A204.1 (cell line): ENCODE measurements around the gene ALDH16A1.

Source experiments
- FAIRE-seq: peaks from 2 replicates; lab custom pipeline; 2012; peaks lifted over from hg19 to GRCh38; lab: Jason Lieb, UNC

ALDH16A1 gene

DNA sequence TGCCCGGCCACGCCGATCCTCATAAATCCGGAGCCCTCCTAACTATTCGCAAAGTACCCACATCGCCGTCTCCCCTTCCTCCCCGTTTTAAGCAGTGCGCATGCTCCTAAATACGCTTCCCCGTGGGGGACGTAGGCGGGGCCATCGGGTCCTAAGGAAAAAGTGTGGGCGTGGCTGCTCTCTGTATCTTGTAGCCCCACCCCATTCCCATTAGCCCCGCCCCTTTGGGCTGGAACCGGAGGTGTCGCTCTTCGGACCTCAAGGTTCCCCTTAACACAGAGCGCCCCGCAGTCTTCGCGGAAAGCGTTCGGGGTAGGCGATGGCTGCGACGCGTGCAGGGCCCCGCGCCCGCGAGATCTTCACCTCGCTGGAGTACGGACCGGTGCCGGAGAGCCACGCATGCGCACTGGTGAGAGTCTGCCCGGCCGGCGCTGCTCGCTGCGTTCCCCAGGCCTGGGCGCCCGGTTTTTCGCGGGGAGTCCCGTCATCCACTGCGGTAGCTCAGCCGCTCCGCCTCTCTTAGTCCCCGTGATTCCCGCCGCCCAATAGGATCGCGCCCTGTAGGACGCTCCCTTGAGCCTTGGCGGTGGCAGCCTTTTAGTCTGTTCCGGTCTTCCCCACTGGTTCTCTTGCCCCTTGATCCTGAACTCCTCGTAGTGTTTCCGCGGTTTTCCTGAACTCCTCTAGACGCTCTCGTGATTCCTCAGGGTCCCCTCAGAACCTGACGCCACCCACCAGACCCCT is at the start of gene ALDH16A1:
TSS of gene ALDH16A1 (plus strand) at position 213 of the 744 bp plus-strand sequence. CDS start at position 320, 107 bp downstream.
- FAIRE-seq: peak; percentile 82

DNA sequence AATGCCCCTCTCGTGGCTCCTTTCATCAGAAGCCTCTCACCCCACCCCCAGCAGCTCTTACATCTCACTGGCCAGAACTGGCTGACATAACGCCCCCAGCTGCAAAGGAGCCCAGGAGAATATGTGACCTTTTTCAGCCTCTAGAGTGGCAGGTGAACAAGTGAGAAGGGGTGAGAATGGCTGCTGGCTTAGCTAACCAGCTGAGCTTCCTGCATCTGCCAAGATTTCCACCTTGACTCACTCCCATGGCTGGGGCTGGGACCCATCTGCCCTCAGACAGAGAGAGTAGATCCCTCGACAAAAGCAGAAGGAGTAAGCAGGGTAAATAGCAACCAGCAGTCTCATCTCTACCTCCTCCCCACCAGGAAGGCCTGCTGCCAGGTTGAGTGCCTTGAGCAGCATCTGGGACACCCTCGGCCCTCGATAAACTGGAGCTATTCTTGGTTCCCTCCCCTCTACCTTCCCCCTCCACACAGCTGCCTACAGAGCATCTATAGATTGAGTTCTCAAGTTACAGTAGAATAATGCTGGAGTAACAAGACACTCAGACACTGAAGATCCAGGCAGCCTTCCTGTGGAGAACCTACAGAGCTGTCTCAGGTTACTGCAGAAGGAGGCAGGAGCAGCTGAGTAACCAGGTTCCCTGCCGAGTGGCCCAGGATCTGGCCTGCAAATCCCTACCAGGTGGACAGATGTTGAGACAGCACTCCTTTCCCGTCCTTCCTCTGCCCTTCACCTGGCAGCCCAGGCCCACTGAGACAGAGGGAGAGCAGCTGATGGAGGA is 49.4 kb upstream of the ALDH16A1 start:
- no peak for FAIRE-seq

DNA sequence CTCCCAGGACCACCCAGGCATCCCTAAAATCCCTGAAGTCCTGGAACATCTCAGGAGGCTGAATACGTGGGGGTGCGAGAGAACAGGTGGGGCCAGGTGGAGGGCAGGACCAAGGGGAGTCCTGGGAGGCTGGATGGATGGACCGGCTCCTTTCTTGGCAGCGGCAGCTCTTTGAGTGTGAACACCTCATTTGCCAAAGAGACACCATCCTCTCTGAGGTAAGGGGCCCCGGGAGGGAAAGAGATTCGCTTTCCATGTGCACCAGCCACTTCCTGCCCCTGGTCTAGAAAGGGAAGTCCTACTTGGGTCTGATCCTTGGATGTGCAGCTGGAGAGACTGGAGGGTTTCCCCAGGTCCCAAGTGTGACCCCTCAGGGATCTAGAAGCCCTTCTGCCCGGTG is 45.9 kb upstream of the ALDH16A1 start:
- no peak for FAIRE-seq

DNA sequence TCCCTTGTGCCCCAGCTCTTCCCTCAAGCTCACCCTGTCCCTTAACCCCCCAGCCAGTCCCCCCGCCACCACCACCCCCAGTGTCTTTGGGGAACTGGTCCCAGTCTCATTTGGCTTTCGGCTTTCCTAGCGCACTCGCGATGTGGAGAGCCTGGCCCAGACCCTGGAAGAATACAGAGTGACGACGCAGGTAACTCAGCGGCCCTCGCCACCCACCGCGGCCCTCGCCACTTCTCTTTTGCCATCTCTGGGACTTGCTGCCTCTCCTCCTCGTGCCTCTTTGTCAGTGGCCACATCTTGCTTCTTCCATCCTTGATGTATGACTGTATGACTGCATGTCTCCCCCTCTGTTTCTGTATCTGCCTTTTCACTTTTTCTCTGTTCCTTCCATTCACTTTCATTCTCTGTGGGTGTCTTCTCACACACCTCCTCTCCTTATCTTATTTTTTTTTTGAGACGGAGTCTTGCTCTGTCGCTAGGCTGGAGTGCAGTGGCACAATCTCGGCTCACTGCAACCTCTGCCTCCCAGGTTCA is 45.5 kb upstream of the ALDH16A1 start:
- FAIRE-seq: no peak

DNA sequence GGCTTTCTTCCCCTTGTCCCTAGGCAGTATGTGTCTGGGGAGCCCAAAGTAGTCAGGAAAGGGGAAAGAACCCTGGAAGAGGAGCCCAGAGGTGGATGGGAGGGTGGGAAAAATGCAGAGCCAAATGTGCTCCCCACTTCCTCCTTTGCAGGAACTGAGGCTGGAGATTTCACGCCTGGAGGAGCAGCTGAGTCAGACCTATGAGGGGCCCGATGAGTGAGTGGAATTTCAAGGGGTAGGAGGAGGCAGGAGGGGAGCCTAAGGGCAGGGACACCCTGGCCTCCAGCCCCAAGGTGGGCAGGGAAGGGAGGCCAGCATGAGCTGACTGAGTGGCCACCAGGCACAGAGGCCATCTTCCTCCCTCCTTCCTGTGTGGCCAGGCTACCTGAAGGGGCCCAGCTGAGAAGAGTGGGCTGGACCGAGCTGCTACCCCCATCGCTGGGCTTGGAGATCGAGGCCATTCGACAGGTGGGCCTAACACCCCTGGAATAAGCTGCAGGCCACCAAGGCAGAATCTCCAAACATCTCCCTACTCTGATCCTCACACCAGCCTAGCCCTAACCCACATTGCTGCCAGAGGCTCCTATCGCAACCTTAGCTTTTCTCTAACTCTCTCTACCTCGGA is 44.1 kb upstream of the ALDH16A1 start:
- no peak for FAIRE-seq

DNA sequence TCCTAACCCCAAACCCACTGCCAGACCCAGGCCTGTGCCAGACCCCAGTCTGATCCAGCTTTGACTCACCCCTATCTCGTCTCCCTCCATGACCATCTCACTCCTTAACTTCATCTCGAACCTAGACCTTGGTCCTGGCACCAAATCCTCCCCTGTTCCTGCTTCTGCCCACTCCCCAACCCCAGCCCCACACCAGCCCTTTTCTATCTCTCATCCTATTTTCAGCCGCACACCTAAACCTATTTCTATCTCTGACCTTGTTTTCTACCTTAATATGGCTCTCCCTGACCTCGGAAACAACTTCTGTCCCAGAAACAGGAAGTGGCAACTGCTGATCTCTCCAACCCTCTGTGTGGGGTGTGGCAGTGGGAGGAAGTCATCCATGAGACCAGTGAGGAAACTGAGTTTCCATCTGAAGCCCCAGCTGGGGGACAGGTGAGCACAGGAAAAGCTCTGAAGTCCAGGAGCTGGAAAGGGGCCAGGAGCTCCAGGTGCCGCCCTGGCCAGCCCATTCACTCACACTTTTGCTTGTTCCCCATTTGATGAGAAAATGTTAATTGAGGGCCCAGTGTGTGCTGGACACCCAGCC is 43.5 kb upstream of the ALDH16A1 start:
- FAIRE-seq: no peak

DNA sequence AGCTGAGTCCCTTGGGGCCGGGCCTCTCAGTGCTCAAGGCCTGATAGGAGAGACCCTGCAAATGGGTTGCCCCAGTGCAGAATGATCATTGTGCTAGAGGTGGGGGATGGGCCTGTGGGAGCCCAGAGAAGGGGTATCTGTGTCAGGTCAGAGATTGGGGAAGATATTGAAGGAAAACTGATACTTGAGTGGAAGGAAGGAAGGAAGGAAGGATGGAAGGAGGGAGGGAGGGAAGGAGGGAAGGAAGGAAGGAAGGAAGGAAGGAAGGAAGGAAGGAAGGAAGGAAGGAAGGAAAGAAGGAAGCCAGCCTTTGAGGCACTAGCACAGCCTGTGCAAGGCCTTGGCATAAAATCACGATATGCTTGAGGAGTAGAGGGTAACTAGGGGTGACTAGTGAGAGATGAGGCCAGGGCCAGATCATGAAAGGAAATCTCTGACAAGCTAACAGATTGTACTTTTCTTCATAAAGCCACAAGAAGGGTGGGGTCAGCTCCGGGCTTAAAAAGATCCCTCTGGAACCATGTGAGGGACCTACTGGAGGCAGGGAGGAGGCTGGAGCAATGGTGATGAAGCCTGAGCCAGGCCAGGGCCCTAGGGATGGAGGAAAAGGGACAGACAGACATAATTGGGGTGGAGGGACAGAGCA is 41.2 kb upstream of the ALDH16A1 start:
- no peak for FAIRE-seq

DNA sequence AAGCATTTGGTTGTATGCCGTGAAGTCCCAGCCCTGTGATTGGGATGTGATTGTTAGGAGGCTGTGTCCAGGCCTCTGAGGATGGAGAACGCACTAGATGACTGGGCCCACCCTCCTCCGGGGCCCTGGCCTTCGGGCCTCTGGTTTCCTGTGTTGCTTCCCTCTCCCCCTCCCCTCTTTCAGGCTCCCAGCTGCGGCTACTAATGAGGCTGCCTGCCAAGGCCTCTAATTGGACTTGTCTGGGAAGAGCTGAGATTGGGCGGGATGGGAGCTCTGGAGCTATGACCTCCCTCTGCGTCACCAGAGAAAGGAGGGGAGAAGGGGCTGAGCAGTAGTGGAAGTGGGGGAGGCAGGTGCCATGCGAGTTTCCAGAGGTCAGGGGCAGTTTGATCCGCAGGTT is 39.7 kb upstream of the ALDH16A1 start:
- FAIRE-seq: no peak

DNA sequence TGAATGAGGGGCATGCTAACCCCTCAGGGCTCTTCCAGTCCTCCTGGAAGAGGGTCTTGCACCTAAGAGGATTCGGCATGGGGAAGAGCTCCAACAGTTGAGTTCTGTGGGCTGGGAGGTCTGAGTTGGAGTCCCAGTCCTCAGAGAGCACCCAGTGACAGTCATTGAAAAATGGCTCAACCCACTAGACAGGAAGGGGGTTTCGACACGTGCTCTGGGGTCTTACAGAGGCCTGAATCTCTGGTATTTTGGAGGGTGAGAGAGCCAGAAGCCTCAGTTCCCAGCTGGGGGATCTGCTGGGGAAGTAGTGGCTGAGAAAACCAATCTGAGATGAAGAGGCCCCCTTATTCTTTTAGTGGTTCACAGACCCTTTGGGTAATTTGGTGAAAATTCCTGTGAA is 38.8 kb upstream of the ALDH16A1 start:
- no peak for FAIRE-seq

DNA sequence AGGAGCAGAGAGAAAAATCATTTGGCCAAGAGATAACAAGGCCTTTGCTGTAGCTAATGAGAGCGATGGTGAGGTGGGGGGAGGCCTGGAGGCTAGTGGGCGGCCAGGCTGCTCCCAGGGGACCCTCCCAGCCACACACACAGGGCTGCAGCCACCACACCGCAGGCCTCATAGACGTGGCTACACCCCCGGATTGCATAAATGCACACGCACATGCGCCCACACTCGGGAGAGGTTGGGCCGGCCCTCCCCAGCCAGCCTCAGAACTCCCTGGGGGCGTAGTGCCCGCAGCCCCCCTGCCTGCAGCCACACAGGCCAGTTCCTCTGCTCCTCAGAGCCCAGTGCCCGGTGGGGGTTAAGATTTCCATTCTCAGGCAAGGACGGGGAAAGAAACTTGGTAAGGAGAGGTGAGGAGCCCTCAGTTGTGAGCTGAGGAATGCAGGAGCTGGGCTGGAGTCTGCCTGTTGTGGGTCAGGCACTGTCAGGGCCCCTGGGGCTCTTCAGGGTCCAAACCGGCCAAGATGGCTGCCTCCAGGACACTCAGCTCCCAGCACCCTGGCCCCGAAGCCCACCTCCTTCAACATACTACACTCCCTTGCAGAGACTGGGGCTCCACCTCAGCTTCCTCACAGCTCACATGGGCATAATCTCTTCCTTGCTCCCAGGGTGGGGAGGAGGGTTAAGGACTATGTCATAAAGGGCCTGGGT is 37.8 kb upstream of the ALDH16A1 start:
- FAIRE-seq: no peak

DNA sequence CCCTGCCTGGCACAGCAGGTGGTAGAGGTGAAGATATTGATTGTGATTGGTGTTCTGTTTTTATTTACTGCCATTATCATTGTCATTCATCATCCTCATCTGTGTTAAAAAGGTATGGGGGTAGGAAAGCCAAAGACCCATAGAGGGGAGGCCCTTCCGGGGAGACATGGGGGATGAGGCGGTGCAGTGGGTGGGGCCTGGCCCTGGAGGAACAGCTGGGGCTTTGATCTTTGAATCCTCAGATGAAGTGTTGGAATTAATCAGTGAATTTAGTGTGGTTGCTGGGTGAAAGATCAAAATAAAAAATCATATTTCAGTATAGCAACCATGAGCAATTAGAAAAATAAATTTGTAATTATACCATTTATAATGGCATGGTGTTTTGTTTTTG is 37.2 kb upstream of the ALDH16A1 start:
- FAIRE-seq: no peak

DNA sequence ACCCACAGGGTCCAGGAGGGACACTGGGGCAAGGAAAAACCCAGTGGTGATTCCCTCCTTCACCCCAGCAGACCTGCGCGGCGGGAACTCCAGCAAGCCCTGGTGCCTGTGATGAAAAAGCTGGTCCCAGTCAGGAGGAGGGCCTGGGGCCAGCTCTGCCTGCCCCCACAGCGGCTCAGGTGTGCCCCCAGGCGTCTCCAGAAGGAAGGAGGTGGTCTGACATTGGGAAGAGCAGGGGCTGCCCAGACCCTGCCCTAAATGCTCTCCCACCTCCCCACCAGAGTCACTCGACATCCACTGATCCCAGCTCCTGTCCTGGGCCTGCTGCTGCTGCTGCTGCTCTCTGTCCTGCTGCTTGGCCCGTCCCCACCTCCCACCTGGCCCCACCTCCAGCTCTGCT is 35.9 kb upstream of the ALDH16A1 start:
- no peak for FAIRE-seq

DNA sequence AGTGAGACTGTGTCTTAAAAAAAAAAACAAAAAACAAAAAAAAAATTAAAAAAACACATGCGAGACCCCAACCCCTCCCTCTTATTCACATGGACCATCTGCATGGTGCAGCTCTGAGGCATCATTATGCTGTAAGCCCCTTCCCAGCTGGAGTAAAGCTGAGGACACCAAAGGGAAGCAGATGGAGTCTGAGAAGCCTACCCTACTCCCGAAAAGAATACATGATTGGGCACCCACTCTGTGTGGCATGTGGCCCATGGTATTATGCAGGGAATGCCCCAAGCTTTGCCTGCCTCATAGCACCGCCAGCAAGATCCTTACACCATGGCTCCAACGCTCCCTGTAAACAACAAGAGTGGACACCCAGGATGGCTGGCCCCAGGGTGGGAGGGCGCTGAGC is 34.5 kb upstream of the ALDH16A1 start:
- no peak for FAIRE-seq

DNA sequence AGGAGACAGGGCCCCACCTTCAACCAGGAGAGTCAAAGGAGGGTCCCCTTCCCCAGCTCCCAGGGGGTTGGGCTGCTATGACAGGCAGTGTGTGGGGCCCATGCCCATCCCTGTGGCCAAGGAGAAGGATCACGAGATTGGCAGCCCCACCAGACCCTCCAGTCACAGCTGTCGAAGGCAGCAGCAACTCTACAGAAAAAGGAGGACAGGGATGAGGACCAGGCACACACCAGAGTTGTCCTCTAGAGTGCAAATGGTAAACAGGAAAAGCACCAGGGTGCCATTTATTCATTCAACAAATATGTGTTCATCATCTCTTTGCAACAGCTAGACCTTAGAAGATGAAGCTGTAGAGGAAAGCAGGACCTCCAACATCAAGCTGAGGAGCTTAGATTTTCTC is 33.9 kb upstream of the ALDH16A1 start:
- no peak for FAIRE-seq

DNA sequence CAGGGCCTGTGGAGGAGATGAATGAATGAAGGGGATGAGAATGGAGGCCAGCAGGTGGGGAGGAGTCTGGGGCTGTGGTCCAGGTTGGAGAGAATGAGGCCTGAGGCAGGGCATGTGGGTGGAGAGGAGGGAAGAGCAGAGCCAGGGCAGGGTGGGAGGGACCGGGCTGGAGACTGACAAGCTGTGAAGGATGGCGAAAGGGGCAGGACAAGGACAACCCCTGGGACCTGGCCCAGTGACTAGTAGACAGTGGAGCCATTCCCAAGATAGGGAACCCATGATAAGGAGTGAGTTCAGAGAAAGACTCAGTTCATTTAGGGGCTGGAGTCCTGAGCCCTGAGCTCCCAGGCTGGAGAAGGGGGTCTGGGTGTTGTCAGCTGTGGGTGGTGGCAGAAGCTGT is 32.8 kb upstream of the ALDH16A1 start:
- FAIRE-seq: no peak

DNA sequence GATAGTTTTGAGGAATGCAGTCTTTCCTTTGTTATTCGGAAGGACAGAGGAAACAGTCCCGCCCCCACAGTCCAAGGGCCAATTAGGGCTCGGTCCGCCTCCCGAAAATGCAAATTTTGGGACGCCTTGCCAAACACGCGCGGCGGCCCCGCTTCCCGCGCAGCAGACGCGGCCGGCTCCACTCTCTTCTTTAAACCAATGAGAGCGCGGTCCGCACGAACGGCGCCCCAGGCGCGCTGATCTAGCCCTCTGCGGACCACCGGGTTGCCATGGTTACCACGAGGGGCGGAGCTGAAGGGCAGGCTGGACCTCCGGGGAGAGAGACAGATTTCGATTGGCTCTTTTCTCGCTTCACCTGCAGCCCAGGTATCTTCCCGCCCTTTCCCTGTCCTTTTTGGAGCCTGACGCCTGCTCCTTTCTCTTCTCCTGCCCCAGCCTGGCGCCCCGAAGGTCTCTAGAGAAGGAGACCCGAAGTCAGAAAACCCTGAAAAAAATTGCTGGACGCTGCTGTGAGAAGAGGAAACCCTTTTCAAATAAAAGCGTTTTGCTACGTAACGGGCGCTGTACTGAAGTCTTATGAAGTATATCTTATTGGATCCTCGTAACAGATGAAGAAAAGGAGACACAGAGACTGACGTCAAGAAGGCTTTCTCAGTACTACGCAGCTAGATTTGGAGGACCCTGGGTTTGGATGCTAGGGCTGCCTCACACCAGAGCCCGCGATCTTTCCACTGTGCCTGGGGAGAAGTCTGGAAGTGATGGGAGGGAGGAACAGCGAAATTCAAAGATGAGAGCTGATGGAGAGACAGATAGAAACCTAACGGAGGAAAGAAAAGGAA is 31.8 kb upstream of the ALDH16A1 start:
- no peak for FAIRE-seq

DNA sequence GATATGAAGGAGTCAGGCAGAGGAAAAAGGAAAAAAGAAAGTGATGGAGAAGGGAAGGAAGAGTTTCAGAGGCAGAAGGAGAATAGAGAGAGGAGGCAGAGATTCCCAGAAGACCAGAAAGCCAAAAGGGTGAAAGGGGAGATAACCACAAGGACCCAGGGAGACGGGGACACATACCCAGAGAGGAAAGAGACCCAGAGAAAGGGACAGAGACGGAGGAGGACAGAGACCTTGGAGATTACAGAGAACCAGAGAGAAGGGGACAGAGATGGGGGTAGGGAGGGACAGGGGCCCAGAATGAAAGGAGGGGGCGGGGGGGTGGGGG is 31.2 kb upstream of the ALDH16A1 start:
- no peak for FAIRE-seq

DNA sequence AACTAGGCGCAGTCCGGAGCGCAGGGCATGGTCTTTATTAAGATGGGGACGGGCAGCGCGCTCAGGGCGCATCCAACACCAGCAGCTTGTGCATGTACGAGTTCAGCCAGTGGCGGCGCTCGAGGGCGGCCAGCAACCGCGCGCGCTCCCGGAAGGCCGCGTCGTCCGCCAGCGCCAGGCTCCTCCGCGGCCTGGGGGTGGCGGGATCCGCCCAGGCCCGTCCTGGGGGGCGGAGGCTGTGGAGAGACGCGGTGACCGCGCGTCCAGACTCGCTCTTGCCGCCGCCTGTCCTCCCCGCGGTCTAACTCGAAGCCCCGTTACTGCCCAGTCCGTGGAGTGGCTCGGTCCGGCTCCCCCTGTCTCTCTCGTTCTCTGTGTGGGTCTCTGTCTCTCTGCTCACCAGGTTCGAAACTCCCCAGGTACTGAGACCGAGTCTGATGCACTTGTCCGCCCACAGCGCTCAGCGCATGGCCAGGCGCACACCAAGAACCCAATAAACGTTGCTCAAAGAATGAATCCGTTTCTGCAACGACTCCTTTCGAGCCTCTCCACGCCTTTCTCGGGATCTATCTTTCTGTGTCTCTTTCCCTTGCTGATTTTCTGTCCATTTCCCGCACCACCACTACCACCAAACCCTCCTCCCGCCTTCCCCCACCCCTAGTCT is 30.5 kb upstream of the ALDH16A1 start:
- no peak for FAIRE-seq

DNA sequence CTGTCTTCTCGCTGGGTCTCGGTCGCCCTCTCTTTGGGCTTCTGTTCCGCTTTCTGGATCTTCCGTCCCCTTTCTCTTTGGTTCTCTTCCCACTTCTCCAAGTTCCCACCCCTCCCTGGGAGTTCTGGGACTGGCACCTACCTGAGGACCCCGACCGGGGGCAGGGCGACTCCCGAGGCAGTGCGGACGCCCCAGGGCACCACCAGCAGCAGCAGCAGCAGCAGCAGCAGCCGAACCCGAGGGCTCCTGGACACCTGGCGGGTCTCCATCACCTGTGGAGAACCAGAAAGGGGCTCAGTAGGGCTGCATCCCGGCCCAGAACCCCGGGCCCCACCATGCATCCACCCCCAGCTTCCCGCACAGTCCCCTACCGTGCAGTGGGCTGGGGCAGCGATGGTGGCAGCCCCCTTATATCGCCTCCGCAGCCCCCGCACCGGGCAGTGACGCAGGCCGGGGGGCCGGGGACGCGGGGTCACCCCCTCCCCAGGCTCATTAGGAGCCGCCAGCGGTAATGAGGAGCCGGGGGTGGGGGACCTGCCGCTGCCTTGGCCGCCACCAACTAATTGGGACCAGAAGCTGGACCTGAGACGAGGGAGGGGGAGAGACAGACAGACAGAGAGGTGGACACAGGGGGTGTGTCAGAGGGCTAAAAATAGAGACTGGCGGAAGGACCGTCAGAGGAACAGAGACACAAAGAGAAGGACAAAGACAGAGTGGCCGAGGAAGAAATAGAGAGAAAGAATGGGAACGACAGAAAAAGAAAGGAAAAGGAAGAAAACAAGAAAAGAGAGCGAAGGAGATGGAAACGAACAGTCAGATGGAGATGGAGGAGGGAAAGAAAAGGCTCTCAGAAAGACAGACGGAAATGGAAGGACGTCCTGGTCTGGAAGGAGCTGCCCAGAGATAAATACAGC is 29.7 kb upstream of the ALDH16A1 start, which contains the start of gene PTH2:
TSS of gene PTH2 (minus strand) at position 371 of the 914 bp plus-strand sequence. CDS start at position 269, 102 bp downstream.
- FAIRE-seq: no peak
